Vagina (tissue), 2 donors: Measurements from ENCODE around the gene RBM33.

ENCODE experiments used
- POLR2AphosphoS5 ChIP-seq, 2 donors: sonication (generic); formaldehyde crosslinking; IDR thresholded peaks; one replicate each; pipeline ENCODE4 v1.9.0; 2017; ENCODE audit warnings: antibody characterized with exemption in 2 of 2, mild to moderate bottlenecking in 2 of 2, low read depth in 1 of 2; ENCODE audit not compliant: insufficient read depth in 1 of 2
- TF ChIP-seq, protein P1 (sequence below), 3 experiments: fragments of 450-650 bp in 2 of 3; fragments of 200-600 bp in 1 of 3; sonication (generic) in 1 of 3; IDR thresholded peaks; one replicate each; pipeline ENCODE4 v1.5.1; 2017 to 2019; ENCODE audit warnings: antibody characterized with exemption in 3 of 3, mild to moderate bottlenecking in 2 of 3, moderate library complexity in 2 of 3

DNA sequence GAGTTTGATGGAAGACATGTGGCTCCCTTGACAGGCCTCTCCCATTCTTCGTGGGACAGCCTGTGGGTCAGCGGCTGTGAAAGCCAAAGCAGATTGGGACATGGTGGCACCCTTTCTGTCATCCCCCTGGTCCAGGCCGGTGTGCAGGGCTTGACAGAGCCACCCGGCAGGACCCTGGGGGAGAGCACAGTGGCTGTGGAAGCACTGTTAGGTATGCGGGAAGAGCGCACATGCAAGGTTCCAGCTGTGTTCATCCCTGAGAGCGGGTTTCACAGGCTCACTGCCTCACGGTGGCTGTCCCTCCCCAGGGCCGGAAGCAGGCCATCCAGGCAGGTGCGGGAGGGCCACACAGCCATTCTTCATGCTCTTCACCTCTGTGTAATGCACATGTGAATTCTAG, 138.0 kb downstream of the RBM33 start:
- no peak for TF ChIP-seq POLR2AphosphoS5 (IDR thresholded peaks at IDR 0.05; ENCODE audit: insufficient read depth in 1 of 2, low read depth in 1 of 2)
- TF ChIP-seq, protein P1, sequence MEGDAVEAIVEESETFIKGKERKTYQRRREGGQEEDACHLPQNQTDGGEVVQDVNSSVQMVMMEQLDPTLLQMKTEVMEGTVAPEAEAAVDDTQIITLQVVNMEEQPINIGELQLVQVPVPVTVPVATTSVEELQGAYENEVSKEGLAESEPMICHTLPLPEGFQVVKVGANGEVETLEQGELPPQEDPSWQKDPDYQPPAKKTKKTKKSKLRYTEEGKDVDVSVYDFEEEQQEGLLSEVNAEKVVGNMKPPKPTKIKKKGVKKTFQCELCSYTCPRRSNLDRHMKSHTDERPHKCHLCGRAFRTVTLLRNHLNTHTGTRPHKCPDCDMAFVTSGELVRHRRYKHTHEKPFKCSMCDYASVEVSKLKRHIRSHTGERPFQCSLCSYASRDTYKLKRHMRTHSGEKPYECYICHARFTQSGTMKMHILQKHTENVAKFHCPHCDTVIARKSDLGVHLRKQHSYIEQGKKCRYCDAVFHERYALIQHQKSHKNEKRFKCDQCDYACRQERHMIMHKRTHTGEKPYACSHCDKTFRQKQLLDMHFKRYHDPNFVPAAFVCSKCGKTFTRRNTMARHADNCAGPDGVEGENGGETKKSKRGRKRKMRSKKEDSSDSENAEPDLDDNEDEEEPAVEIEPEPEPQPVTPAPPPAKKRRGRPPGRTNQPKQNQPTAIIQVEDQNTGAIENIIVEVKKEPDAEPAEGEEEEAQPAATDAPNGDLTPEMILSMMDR (IDR thresholded peaks at IDR 0.05), result no peak
